NCI-H2029 treated with DMSO at 0.1 percent for 48 hours (cell line): ENCODE results near the gene P2RX5.
A peak's percentile ranks its signal among the peaks of the same experiment; 100 is the strongest.

ENCODE experiments used
- DNase-seq: peaks from one replicate; lab custom pipeline; 2025; lab: John Stamatoyannopoulos, UW

The P2RX5 gene

DNA sequence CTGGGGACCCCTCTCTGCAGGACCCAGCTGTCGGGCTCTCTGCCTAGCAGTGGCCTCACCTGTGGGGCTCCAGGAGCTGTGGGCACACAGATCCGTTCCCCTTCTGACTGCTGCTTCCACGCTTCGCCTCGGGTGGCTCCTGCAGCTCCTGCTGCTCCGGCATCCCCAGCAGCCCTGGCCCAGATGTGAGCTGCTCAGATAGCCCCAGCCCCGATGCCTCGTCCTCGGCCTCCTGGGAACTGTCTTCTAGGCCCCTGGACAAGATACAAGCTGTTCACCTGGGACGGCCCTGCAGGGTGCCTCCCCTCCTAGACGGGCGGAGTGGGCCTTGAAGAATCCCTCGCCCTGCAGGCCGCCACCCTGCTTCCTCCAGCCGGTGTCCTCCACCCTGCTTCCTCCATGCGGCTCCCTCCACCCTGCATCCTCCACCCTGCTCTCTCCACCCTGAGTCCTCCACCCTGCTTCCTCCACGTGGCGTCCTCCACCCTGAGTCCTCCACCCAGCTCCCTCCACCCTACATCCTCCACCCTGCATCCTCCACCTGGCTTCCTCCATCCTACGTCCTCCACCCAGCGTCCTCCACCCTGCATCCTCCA lies 16.3 kb downstream of the P2RX5 start:
- no peak for DNase-seq

- DNase-seq: no peak
These were observed 17.0 kb downstream of the P2RX5 start for GRCh38 chr17:3678821-3679530.

- DNase-seq: no peak
These were observed 17.7 kb downstream of the P2RX5 start for GRCh38 chr17:3678095-3678820.

GRCh38 chr17:3675886-3676285 lies 20.1 kb downstream of the P2RX5 start:
- no peak for DNase-seq

DNA sequence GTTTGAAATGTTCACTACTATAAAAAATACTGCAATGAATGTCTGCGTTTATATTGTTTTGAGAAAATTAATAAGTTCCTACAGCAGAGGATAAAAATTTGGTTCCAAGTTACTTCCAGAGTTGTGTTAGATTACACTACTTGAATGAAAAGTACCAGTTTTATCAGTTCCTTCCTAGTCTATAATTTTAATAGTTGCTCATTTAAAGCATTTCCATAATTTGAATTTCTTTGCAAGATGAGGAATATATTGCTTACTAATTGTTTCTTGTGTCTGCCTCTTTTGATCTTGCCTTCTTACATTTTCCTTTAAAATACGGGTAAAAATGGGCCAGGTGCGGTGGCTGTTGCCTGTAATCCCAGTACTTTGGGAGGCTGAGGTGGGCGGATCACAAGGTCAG lies 23.4 kb downstream of the P2RX5 start:
- no peak for DNase-seq

- DNase-seq: no peak
These were observed 26.4 kb downstream of the P2RX5 start for GRCh38 chr17:3669548-3669947.

GRCh38 chr17:3669085-3669347 lies 26.9 kb downstream of the P2RX5 start:
- no peak for DNase-seq

- peak; percentile 79 for DNase-seq
These were observed 27.5 kb downstream of the P2RX5 start, which contains the start of the genes EMC6 and TAX1BP3 for GRCh38 chr17:3668279-3669084. EMC6 (plus strand) TSS chr17:3668812; CDS start chr17:3669147, 335 bp downstream. TAX1BP3 (minus strand) TSS chr17:3668578; CDS start chr17:3668526, 52 bp downstream.

- DNase-seq: no peak
These were observed 28.3 kb downstream of the P2RX5 start for GRCh38 chr17:3667366-3668278.

DNA sequence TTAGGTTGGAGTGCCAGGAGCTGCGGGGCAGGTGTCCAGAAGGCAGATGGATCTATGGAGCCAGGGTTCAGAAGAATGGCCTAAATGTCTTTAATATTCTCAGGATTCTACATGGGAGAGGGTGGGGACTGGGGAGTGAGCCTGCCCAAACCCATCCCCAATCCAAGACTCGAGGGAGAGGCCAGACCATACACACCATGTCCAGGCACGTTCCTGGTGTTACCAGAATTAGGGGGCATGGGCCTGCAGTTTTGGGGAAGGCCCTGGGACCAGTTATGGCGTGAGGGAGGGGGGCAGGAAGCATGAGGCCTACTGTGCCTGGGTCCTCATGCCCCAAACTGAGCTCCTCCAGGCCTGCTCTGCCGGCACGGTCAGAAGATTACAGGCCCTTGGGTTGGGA lies 29.4 kb downstream of the P2RX5 start:
- DNase-seq: no peak

- no peak for DNase-seq
These were observed 30.1 kb downstream of the P2RX5 start for GRCh38 chr17:3665834-3666233.

- no peak for DNase-seq
These were observed 32.6 kb downstream of the P2RX5 start for GRCh38 chr17:3663102-3664011.

DNA sequence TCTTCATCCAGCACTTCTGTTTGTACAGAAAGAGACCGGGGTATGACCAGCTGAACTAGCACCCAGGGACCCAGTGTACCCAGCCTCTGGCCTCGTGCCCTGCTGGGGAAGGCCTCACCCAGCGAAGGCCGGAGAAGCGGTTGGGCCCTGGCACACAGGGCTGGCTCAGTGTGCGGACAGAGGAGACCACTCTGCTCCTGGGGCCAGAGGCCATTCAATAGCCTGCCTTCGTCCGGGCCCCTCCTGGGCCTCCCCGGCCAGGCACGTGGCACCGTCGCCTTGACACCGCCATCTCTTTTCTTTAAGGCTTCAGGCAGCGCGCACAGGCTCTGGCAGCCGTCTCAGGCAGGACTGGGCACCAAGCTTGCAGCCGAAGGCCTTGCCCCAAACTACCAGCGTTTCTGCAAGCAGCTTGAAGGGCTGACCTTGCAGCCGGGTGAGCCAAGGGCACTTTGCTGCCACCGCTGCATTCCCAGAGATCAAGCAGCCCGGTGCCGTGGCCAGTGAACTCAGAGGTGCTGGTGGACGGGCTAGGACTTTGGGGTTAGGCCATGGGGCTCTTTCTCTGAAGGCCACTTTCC lies 35.6 kb downstream of the P2RX5 start:
- no peak for DNase-seq

- no peak for DNase-seq
These were observed 36.3 kb downstream of the P2RX5 start for GRCh38 chr17:3659541-3660111.

- DNase-seq: no peak
These were observed 37.0 kb downstream of the P2RX5 start for GRCh38 chr17:3658784-3659449.

DNA sequence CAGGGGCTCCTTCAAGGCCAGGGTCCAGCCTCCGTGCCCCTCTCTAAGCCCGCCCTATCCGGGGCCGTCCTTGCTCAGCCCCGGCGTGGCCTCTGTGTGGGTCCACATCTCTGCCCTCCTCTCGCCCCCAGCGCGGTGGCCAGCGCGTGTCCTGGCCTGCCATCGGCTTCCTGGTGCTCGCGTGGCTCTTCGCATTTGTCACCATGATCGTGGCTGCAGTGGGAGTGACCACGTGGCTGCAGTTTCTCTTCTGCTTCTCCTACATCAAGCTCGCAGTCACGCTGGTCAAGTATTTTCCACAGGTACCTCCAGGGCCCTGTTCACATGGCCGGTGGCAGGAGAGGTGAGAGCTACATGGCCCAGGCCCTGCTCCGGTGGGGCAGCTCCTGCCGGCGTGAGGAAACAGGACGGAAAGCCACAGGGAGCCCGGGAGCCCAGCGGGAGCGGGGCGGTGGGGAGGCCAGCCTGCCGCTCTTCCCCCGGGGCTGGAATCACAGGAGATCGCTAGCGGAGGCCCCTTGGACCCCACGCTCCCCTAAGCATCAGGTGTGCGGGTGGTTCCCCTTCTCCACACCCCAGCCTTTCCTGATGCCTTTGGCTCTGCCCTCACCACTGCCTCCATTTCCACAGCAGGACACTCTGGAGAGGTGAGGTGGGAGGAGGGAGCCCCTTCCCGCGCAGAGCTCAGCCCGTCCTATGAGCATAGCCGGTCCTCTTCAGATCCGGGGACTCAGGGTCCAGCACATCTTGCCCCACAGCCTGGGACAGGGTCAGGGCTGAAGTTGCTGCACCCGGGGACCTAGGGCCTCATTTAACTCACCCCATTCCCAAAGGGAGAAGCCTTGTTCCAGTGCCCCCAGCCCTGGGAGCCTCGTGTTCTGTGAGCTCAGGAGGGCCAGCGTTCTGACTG lies 37.8 kb downstream of the P2RX5 start:
- no peak for DNase-seq

- no peak for DNase-seq
These were observed 38.4 kb downstream of the P2RX5 start for GRCh38 chr17:3657588-3657869.
